Common myeloid progenitor, CD34-positive (primary cell): Measurements from ENCODE around the gene SAP130.

Experiments used
- CTCF ChIA-PET: fragments of 350-600 bp; sonication (Branson Sonifier 250); formaldehyde crosslinking; loops from one replicate; lab custom pipeline; 2021; ENCODE audit warnings: antibody characterized with exemption; lab: Charles Lee
- POLR2A ChIA-PET: fragments of 350-600 bp; sonication (Branson Sonifier 250); formaldehyde crosslinking; loops from one replicate; lab custom pipeline; 2021; ENCODE audit warnings: antibody characterized with exemption; lab: Charles Lee
- DNase-seq, 3 donors: peaks; one replicate each; pipeline versions ENCODE4 v3.0.0 to v3.0.0-alpha.2; 2013
- H3K27ac ChIP-seq, 2 experiments: 1 replicate in 1 of 2; 2 replicates in 1 of 2; pipeline ENCODE4 v1.7.0; 2013; ENCODE audit warnings: inconsistent platforms in 2 of 2, low read length in 2 of 2, mild to moderate bottlenecking in 2 of 2, low read depth in 1 of 2, moderate library complexity in 1 of 2; ENCODE audit not compliant: severe bottlenecking in 2 of 2, insufficient read depth in 1 of 2, poor library complexity in 1 of 2
- H3K27me3 ChIP-seq, 5 experiments: replicated peaks in 2 of 5; 1 replicate in 3 of 5; 2 replicates in 2 of 5; pipeline versions ENCODE4 v1.6.1 to v1.7.0; 2013; ENCODE audit warnings: low read length in 4 of 5, mild to moderate bottlenecking in 2 of 5, moderate library complexity in 2 of 5, inconsistent platforms in 1 of 5; ENCODE audit not compliant: insufficient read depth in 5 of 5, control insufficient read depth in 4 of 5
- H3K36me3 ChIP-seq, 4 experiments: 1 replicate in 2 of 4; 2 replicates in 2 of 4; pipeline versions ENCODE4 v1.6.1 to v1.7.0; 2013; ENCODE audit warnings: low read length in 3 of 4, control low read depth in 1 of 4, mild to moderate bottlenecking in 1 of 4; ENCODE audit not compliant: control insufficient read depth in 4 of 4, insufficient read depth in 4 of 4
- H3K4me1 ChIP-seq, 4 experiments: 1 replicate in 3 of 4; 2 replicates in 1 of 4; pipeline versions ENCODE4 v1.6.1 to v1.7.1; 2013; ENCODE audit warnings: low read length in 3 of 4, mild to moderate bottlenecking in 3 of 4, control low read depth in 1 of 4, inconsistent platforms in 1 of 4, moderate library complexity in 1 of 4; ENCODE audit not compliant: control insufficient read depth in 4 of 4, insufficient read depth in 4 of 4; ENCODE audit errors: control extremely low read depth in 1 of 4
- H3K4me3 ChIP-seq, 7 experiments: 1 replicate in 4 of 7; 2 replicates in 3 of 7; pipeline versions ENCODE4 v1.5.1 to v1.7.0; 2013; ENCODE audit warnings: mild to moderate bottlenecking in 7 of 7, low read length in 6 of 7, moderate library complexity in 6 of 7, inconsistent platforms in 2 of 7, low read depth in 2 of 7, control low read depth in 1 of 7; ENCODE audit not compliant: insufficient read depth in 4 of 7, control insufficient read depth in 1 of 7; ENCODE audit errors: extremely low read depth in 1 of 7
- H3K9me3 ChIP-seq, 5 experiments: 1 replicate in 4 of 5; 2 replicates in 1 of 5; pipeline versions ENCODE4 v1.6.1 to v1.7.1; 2013; ENCODE audit warnings: low read length in 4 of 5, mild to moderate bottlenecking in 2 of 5, inconsistent platforms in 1 of 5, low read depth in 1 of 5, moderate library complexity in 1 of 5; ENCODE audit not compliant: control insufficient read depth in 4 of 5, insufficient read depth in 2 of 5; ENCODE audit errors: control extremely low read depth in 1 of 5
- WGBS: methylation state at CpG from one replicate; pipeline ENCODE4 v1.1.5; 2013; ENCODE audit not compliant: insufficient coverage; 5-methylcytosine and 5-hydroxymethylcytosine counted together

SAP130 gene

DNA sequence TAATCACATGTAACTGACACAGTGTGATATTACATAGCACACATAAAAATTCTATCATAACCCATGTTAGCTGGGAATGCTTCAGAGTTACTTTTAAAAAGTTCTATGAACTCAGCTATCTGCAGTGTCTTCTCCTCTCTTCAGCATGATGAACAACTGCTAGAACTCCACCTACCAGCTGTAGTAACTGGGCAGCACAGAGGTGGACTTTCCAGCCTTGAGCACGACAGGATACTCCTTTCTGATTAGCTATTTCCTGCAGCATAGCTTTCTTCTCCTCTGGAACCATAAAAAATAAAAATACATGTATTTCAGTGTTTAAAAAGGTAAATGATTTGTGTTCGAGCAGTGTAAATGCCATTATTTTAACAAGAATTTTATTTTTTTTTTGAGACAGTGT is 82.6 kb downstream of the SAP130 start:
- CTCF ChIA-PET, result no interaction called here

DNA sequence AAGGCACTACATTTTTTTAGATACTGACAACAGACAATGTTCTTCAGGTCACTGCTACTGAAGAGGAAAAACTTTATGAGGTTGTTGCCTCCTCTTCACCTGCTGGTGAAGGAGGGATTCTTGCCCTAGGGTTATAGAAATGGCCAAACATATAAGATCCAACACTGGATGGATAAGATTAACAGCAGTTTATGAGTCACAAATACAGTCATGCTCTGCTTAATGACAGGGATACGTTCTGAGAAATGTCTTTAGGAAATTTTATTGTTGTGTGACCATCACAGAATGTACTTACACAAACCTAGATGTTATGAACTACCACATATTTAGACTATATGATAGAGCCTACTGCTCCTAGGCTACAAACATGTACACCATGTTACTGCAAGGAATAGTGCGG is 84.7 kb downstream of the SAP130 start:
- Histone ChIP-seq H3K27ac (no peak overlapping the region), H3K4me3 (no peak overlapping the region), H3K4me1 (no peaks in the 10 kb centered on the region), H3K27me3 (no peaks in the 10 kb centered on the region), H3K36me3 (peaks cover 21 to 65% (median 41%) of the 10 kb centered on the region in 4 experiments), H3K9me3 (no peaks in the 10 kb centered on the region)
- no peak for DNase-seq
- CTCF ChIA-PET, result no interaction called here
- POLR2A ChIA-PET, result no interaction called here
- WGBS, result 100% methylated on average over 1 of the region's 2 CpGs

More for the DNA sequence above, 82.6 kb downstream of the SAP130 start:
- Histone ChIP-seq H3K27ac (no peak overlapping the region), H3K27me3 (no peaks in the 10 kb centered on the region), H3K4me3 (no peak overlapping the region), H3K9me3 (no peaks in the 10 kb centered on the region), H3K36me3 (peaks cover 33 to 85% (median 57%) of the 10 kb centered on the region in 4 experiments), H3K4me1 (no peaks in the 10 kb centered on the region)
- POLR2A ChIA-PET, result interaction anchor here (0.6 kb wide), 1 partner anchor 20 kb away, joined by 3 read pairs; no protein-coding TSS in a partner anchor
- DNase-seq, result no peak
- WGBS, result 100% methylated on average over 1 of the region's 2 CpGs

DNA sequence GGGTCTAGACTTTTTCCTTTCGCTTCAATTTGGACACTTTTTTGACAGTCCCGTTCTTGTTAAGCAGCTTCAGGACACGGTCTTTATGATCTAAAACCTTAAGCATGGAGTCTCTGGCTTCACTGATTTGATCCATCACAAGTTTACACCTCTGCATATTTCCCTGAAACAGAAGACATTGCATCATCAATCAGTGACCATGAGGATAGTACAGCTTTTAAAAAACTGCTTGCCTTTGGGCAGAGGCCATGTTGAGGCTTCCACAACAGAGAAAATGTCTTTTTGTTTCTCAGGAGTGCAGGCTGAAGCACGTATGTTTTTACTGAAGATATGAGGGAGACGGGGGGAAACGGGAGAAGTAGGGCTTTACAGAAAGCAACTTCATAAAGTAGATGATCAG is 85.9 kb downstream of the SAP130 start:
- Histone ChIP-seq H3K27ac (no peak overlapping the region), H3K9me3 (no peaks in the 10 kb centered on the region), H3K27me3 (no peaks in the 10 kb centered on the region), H3K36me3 (peaks cover 20 to 54% (median 36%) of the 10 kb centered on the region in 4 experiments), H3K4me3 (no peak overlapping the region), H3K4me1 (no peaks in the 10 kb centered on the region)
- no peak for DNase-seq
- ChIA-PET POLR2A (no interaction called here), CTCF (interaction anchor here (0.9 kb wide), 1 partner anchor 31 kb away, joined by 3 read pairs; no protein-coding TSS in a partner anchor)
- 100% methylated on average over 6 of the region's 6 CpGs for WGBS

DNA sequence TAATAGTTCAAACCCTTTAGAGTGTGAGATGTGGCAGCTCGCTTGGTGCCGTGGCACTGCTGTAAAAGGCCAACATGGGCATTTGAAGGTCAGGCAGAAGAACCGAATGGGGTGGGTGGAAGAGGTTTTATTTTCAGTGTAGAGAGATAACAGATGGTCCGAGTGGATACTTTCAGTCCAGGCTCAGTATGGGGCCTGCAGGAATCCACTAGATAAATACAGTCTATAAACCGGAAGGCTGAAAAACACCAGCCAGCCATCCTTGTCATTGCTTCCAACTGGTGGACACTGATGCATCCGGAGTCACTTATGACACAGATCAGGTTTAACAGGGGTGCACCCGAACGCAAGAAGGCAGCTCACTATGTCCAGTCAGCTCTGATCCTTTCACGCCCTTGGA is 86.4 kb downstream of the SAP130 start:
- DNase-seq, result no peak
- Histone ChIP-seq H3K27ac (no peak overlapping the region), H3K4me1 (no peaks in the 10 kb centered on the region), H3K4me3 (no peak overlapping the region), H3K36me3 (peaks cover 20 to 51% (median 34%) of the 10 kb centered on the region in 4 experiments), H3K9me3 (no peaks in the 10 kb centered on the region), H3K27me3 (no peaks in the 10 kb centered on the region)
- ChIA-PET POLR2A (no interaction called here), CTCF (interaction anchor here (0.9 kb wide), 1 partner anchor 31 kb away, joined by 3 read pairs; no protein-coding TSS in a partner anchor)
- WGBS, result 98% methylated on average over 9 of the region's 9 CpGs

DNA sequence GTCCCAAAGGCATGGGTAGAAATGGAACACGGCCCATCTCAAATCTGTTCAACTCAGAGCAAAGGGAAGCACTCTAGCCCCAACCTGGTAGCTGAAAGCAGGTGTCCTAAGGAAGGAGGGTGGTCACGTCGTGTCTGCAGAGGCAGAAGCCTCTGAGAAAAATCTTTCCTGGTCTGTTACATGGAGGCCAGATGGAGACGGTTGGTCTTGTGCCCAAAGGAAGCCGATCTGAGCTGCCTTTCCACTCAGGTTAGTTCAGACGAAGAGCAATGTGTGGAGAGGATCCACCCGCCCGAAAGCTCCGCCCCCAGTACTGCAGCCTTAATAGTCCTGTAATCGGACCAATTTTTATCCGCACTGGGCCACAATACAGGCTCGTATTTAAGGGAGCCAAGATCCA is 87.2 kb downstream of the SAP130 start:
- WGBS, result 90% methylated on average over 11 of the region's 12 CpGs
- H3K4me1 ChIP-seq, result no peaks in the 10 kb centered on the region
- no peaks in the 10 kb centered on the region for H3K27me3 ChIP-seq
- H3K9me3 ChIP-seq, result no peaks in the 10 kb centered on the region
- H3K4me3 ChIP-seq, result no peak overlapping the region
- no peak overlapping the region for H3K27ac ChIP-seq
- ChIA-PET CTCF (no interaction called here), POLR2A (no interaction called here)
- peaks cover 17 to 46% (median 28%) of the 10 kb centered on the region in 4 experiments for H3K36me3 ChIP-seq
- DNase-seq, result no peak

DNA sequence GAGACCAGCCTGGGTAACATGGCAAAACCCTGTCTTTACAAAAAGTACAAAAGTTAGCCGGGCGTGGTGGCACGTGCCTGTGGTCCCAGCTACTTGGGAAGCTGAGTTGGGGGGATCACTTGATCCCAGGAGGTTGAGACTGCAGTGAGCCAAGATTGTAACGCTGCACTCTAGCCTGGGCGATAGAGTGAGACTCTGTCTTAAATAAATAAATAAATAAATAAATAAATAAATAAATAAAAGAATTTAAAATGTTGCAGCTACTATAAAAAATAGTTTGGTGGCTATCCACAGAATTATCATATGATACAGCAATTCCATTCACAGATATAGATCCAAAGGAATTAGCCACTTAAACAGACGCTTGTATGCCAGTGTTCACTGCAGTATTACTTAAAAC is 92.5 kb downstream of the SAP130 start:
- WGBS, result 94% methylated on average over 3 of the region's 6 CpGs
- POLR2A ChIA-PET, result no interaction called here

DNA sequence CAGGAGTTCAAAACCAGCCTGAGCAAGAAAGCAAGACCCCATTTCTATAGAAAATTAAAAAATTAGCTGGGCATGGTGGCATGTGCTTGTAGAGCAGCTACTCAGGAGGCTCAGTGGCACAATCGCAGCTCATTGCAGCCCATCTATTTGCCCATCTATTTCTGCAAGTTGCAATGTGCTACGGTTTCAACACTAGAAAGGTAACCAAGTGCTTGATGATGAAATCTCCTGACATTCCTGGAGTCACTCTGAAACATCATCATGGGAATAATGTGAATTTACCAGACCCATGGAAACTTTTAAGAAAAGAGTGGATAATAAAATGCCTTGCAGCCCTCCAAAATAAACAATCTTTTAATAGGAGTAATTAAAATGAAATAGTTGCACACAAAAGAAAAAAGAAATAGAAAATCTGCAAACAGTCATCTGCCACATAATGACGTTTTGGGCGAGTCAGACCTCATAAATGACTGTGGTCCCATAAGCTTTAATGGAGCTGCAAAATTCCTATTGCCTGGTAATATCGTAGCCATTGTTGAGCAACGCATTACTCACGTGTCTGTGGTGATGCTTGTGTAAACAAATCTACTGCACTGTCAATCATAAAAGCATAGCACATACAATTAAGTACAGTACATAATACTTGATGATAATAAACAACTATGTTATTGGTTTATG is 95.5 kb downstream of the SAP130 start:
- POLR2A ChIA-PET, result no interaction called here
- Histone ChIP-seq H3K9me3 (no peaks in the 10 kb centered on the region), H3K27me3 (no peaks in the 10 kb centered on the region), H3K36me3 (no peaks in the 10 kb centered on the region), H3K4me3 (no peak overlapping the region), H3K27ac (no peak overlapping the region), H3K4me1 (no peaks in the 10 kb centered on the region)
- DNase-seq, result no peak
- WGBS, result 100% methylated on average over 2 of the region's 7 CpGs
- CTCF ChIA-PET, result no interaction called here

More for the DNA sequence above, 92.5 kb downstream of the SAP130 start:
- CTCF ChIA-PET, result no interaction called here
- no peak overlapping the region for H3K4me3 ChIP-seq
- peaks cover 0 to under 1% (median 0%) of the 10 kb centered on the region in 4 experiments for H3K36me3 ChIP-seq
- H3K9me3 ChIP-seq, result no peaks in the 10 kb centered on the region
- no peaks in the 10 kb centered on the region for H3K4me1 ChIP-seq
- DNase-seq, result no peak
- no peaks in the 10 kb centered on the region for H3K27me3 ChIP-seq
- H3K27ac ChIP-seq, result no peak overlapping the region
